GM18526 (cell line): Measurements from ENCODE around the gene HTRA2.

Experiments
- POLR2A ChIP-seq: IDR thresholded peaks from 3 replicates; pipeline ENCODE4 v1.6.1; 2011; ENCODE audit not compliant: insufficient read length; ENCODE audit errors: extremely low read depth

Gene HTRA2

GRCh38 chr2:74529357-74530238 lies at the start of gene HTRA2, which contains the start of gene AUP1:
HTRA2 (plus strand) TSS chr2:74529933; CDS start chr2:74530007, 74 bp downstream.
AUP1 (minus strand) TSS chr2:74529706; CDS start chr2:74529629, 77 bp downstream.
- TF ChIP-seq POLR2A = peak; percentile 95

- no peak for TF ChIP-seq POLR2A
Measured at GRCh38 chr2:74481431-74481830, 48.3 kb upstream of the HTRA2 start.

- no peak for TF ChIP-seq POLR2A
Measured at GRCh38 chr2:74481961-74482800, 47.6 kb upstream of the HTRA2 start.

- peak; percentile 79 for TF ChIP-seq POLR2A
Measured at GRCh38 chr2:74482801-74483674, 46.7 kb upstream of the HTRA2 start, which contains the start of the genes CCDC142 and TTC31. CCDC142 (minus strand) TSS chr2:74482998; CDS start chr2:74482837, 161 bp downstream. TTC31 (plus strand) TSS chr2:74483081; CDS start chr2:74483096, 15 bp downstream.

- no peak for TF ChIP-seq POLR2A
Measured at GRCh38 chr2:74486141-74486540, 43.6 kb upstream of the HTRA2 start.

- TF ChIP-seq POLR2A = no peak
Measured at GRCh38 chr2:74488643-74489481, 40.9 kb upstream of the HTRA2 start.

- no peak for TF ChIP-seq POLR2A
Measured at GRCh38 chr2:74489906-74490305, 39.8 kb upstream of the HTRA2 start.

GRCh38 chr2:74491648-74492544 lies 37.8 kb upstream of the HTRA2 start:
- no peak for TF ChIP-seq POLR2A

GRCh38 chr2:74493546-74493945 lies 36.2 kb upstream of the HTRA2 start:
- no peak for TF ChIP-seq POLR2A

- no peak for TF ChIP-seq POLR2A
Measured at GRCh38 chr2:74495440-74495839, 34.3 kb upstream of the HTRA2 start.

GRCh38 chr2:74496997-74497776 lies 32.5 kb upstream of the HTRA2 start:
- TF ChIP-seq POLR2A = no peak

- peak; percentile 38 for TF ChIP-seq POLR2A
Measured at GRCh38 chr2:74497777-74498499, 31.8 kb upstream of the HTRA2 start.
